HEK293 (cell line): ENCODE data around the gene BOD1L2.

Source experiments
- CTCF ChIA-PET: fragments of 350-600 bp; formaldehyde crosslinking; extraction: SDS; loops from one replicate; lab custom pipeline; 2021; ENCODE audit warnings: antibody characterized with exemption; lab: Yijun Ruan, JAX
- POLR2A ChIA-PET: fragments of 300-600 bp; formaldehyde crosslinking; extraction: SDS; loops from one replicate; lab custom pipeline; 2020; ENCODE audit warnings: antibody characterized with exemption, inconsistent platforms; lab: Yijun Ruan, JAX
- H3K27ac ChIP-seq: fragments of 200-500 bp; sonication (Bioruptor generic); 2 replicates; pipeline ENCODE4 v1.5.1; 2014; ENCODE audit warnings: low read depth, low read length, control low read depth, inconsistent platforms; ENCODE audit errors: extremely low read depth
- H3K36me3 ChIP-seq, 2 experiments: fragments of 200-500 bp in 1 of 2; sonication (Bioruptor generic) in 1 of 2; 1 replicate in 1 of 2; 2 replicates in 1 of 2; pipeline ENCODE4 v1.5.1; 2014 to 2017; ENCODE audit warnings: inconsistent platforms in 2 of 2, low read length in 2 of 2; ENCODE audit not compliant: control insufficient read depth in 2 of 2, insufficient read depth in 1 of 2
- H3K4me1 ChIP-seq: fragments of 200-500 bp; sonication (Bioruptor generic); 2 replicates; pipeline ENCODE4 v1.5.1; 2014; ENCODE audit warnings: mild to moderate bottlenecking, low read length, inconsistent platforms; ENCODE audit not compliant: control insufficient read depth, insufficient read depth
- H3K4me3 ChIP-seq: 2 replicates; pipeline ENCODE4 v1.5.1; 2011; ENCODE audit warnings: low read depth, mild to moderate bottlenecking, control low read depth, low read length, moderate library complexity
- H3K9me3 ChIP-seq: fragments of 200-500 bp; sonication (Bioruptor generic); 2 replicates; pipeline ENCODE4 v1.5.1; 2014; ENCODE audit warnings: low read depth, low read length, inconsistent platforms; ENCODE audit not compliant: control insufficient read depth, insufficient read depth
- PRDM10 ChIP-seq: fragments of 450-650 bp; formaldehyde crosslinking; IDR thresholded peaks from 2 replicates; pipeline ENCODE4 v1.5.1; 2016; ENCODE audit warnings: missing biosample characterization, missing genetic modification characterization
- REST ChIP-seq: fragments of 450-650 bp; formaldehyde crosslinking; IDR thresholded peaks from 2 replicates; pipeline ENCODE4 v1.5.1; 2016; ENCODE audit warnings: missing biosample characterization, missing genetic modification characterization
- SCRT1 ChIP-seq: fragments of 450-650 bp; formaldehyde crosslinking; IDR thresholded peaks from 2 replicates; pipeline ENCODE4 v1.5.1; 2016; ENCODE audit warnings: missing biosample characterization, missing genetic modification characterization, borderline replicate concordance
- ZBTB17 ChIP-seq: fragments of 450-650 bp; formaldehyde crosslinking; IDR thresholded peaks from 2 replicates; pipeline ENCODE4 v1.5.1; 2016; ENCODE audit warnings: missing biosample characterization, missing genetic modification characterization
- ZFP37 ChIP-seq: fragments of 450-650 bp; formaldehyde crosslinking; IDR thresholded peaks from 2 replicates; pipeline ENCODE4 v1.5.1; 2016; ENCODE audit warnings: missing biosample characterization, missing genetic modification characterization
- ZNF121 ChIP-seq: fragments of 450-650 bp; formaldehyde crosslinking; IDR thresholded peaks from 2 replicates; pipeline ENCODE4 v1.5.1; 2016; ENCODE audit warnings: missing biosample characterization, missing genetic modification characterization
- ZNF174 ChIP-seq: fragments of 450-650 bp; formaldehyde crosslinking; IDR thresholded peaks from 2 replicates; pipeline ENCODE4 v1.5.0; 2017; ENCODE audit warnings: missing biosample characterization, mild to moderate bottlenecking, missing genetic modification characterization
- ZNF184 ChIP-seq: fragments of 450-650 bp; IDR thresholded peaks from 2 replicates; pipeline ENCODE4 v1.5.1; 2018; ENCODE audit warnings: missing biosample characterization, mild to moderate bottlenecking, missing genetic modification characterization
- ZNF37A ChIP-seq: fragments of 450-650 bp; IDR thresholded peaks from 2 replicates; pipeline ENCODE4 v1.5.1; 2018; ENCODE audit warnings: missing biosample characterization, missing genetic modification characterization
- ZNF449 ChIP-seq: fragments of 450-650 bp; formaldehyde crosslinking; IDR thresholded peaks from 2 replicates; pipeline ENCODE4 v1.5.1; 2017; ENCODE audit warnings: missing biosample characterization, mild to moderate bottlenecking, missing genetic modification characterization, moderate library complexity
- ZNF513 ChIP-seq: fragments of 450-650 bp; IDR thresholded peaks from 2 replicates; pipeline ENCODE4 v1.5.1; 2018; ENCODE audit warnings: missing biosample characterization, missing genetic modification characterization
- ZNF639 ChIP-seq: fragments of 450-650 bp; formaldehyde crosslinking; IDR thresholded peaks from 2 replicates; pipeline ENCODE4 v1.5.1; 2016; ENCODE audit warnings: missing biosample characterization, missing genetic modification characterization
- ZNF645 ChIP-seq: fragments of 450-650 bp; formaldehyde crosslinking; IDR thresholded peaks from 2 replicates; pipeline ENCODE4; 2016; ENCODE audit warnings: missing biosample characterization, missing genetic modification characterization
- ZNF76 ChIP-seq: fragments of 450-650 bp; formaldehyde crosslinking; IDR thresholded peaks from 2 replicates; pipeline ENCODE4; 2016; ENCODE audit warnings: low read depth, missing biosample characterization, missing genetic modification characterization, borderline replicate concordance
- ZSCAN4 ChIP-seq: fragments of 450-650 bp; formaldehyde crosslinking; IDR thresholded peaks from 2 replicates; pipeline ENCODE4 v1.5.1; 2017; ENCODE audit warnings: missing biosample characterization, missing genetic modification characterization

BOD1L2 gene

DNA sequence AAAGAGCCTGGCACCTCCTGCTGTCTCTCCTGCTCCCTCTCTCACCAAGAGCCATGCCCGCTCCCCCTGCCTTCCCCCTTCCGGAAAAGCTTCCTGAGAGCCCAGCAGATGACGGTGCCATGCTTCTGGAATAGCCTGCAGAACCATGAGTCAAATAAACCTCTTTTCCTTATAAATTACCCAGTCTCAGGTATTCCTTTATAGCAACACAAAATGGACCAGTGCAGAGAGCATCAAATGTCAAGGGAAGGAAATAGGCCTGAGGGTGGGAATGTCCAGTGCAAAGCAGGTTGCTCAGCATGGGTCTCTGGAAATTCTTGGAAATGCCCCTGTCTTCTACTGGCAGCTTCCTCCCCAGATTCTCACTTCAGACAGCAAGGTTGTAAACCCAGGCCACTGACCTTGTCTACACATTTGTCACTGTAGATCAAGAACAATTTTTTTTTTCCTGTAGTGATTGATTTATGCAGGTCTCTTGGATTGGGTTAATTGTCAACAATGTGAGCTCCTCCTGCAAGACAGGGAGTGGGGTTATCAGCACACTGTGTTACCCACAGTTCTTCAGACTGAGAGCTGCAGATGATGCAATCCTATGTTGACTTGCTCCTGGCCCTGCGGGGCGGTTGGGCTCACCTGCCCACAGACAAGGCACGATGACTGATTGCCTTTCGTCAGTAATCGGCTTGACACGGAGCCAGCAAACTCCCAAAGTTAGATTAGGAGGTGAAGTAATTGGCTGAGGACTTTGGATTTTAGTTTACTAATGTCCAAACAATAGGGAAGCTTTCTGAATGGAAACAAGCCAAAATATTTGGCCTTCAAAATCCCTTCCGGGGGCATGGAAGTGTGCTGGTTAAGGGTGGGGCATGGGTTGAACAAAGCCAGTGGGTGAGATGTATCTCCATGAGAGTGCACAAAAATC is 5.4 kb upstream of the BOD1L2 start (continued):
- TF ChIP-seq PRDM10 (tag by site-specific recombination): peak; percentile 47
- peak; percentile 95 for TF ChIP-seq ZNF449
- TF ChIP-seq, all 188 proteins: peak for 11

DNA sequence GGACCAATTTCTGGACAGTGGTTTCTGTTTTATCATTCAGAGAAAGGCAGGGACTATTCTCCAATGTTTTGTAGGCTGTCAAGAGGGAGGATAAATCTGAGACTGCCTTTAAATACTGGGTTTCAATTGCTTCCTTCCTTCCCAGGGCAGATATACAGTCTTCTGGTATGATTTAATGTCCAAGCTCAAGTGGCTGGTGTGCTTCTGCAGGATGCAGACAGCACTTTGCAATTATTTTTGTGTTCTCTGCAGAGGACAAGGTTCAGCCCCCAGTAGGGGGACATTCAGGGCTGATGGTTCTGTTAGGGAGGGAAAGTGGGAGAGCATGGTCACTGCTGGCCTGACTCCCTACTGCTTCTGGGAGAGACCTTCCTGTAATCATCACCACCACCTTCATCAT is 4.6 kb upstream of the BOD1L2 start:
- H3K36me3 ChIP-seq: no peaks in the 10 kb centered on the region

DNA sequence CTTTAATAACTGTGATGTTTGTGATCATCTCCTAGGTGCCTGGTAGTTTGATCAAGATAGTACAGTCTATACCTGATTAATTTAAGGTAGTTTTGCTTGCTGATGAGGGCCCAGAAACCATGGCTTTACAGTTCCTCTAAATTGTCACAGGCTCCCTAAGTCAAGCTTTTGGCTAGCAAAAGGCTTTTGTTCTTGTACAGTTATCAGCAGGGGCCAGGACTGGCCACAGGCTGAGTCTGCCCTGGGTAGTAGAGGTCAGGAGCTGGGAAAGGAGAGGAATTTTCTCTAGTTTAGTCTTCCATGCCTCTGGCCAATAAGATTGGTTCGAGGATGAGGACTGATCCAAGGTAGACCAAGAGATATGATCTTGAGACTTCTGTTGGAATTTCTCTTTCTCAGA is 3.6 kb upstream of the BOD1L2 start:
- POLR2A ChIA-PET: no interaction called here
- CTCF ChIA-PET: interaction anchor here (0.6 kb wide), 1 partner anchor 29 kb away, joined by 3 read pairs; no protein-coding TSS in a partner anchor
- TF ChIP-seq ZBTB17 (no peak), ZSCAN4 (tag by site-specific recombination) (no peak), ZFP37 (tag by site-specific recombination) (no peak), REST (tag by site-specific recombination) (no peak), ZNF121 (no peak), ZNF174 (tag by site-specific recombination) (no peak), ZNF76 (tag by site-specific recombination) (no peak), ZNF639 (tag by site-specific recombination) (no peak), ZNF645 (no peak), ZNF37A (tag by site-specific recombination) (no peak), SCRT1 (tag by site-specific recombination) (no peak)

More for the DNA sequence above, 4.6 kb upstream of the BOD1L2 start:
- H3K4me1 ChIP-seq: peaks cover 5% of the 10 kb centered on the region; the same call in 1 of the 2 replicates
- ChIA-PET POLR2A (no interaction called here), CTCF (no interaction called here)
- no peak overlapping the region for H3K4me3 ChIP-seq
- TF ChIP-seq ZNF184 (tag by site-specific recombination): no peak
- peak; percentile 38; the same call in 1 of the 2 replicates for TF ChIP-seq ZNF513 (tag by site-specific recombination)
- H3K27ac ChIP-seq: no peak overlapping the region
- no peaks in the 10 kb centered on the region for H3K9me3 ChIP-seq

More for the DNA sequence above, 3.6 kb upstream of the BOD1L2 start:
- no peak overlapping the region for H3K4me3 ChIP-seq
- peaks cover 5% of the 10 kb centered on the region; the same call in 1 of the 2 replicates for H3K4me1 ChIP-seq
- H3K36me3 ChIP-seq: no peaks in the 10 kb centered on the region
- H3K27ac ChIP-seq: no peak overlapping the region
- H3K9me3 ChIP-seq: no peaks in the 10 kb centered on the region
